Stomach (tissue), 9 donors: ENCODE results near the gene RASA3. TPM values are rescaled to one million over a fixed set of nuclear protein-coding genes. Genes with fewer than 3 reads are reported as not detected.
A peak's percentile ranks its signal among the peaks of the same experiment; 100 is the strongest.

Experiments
- DNase-seq, 2 donors: peaks; one replicate each; pipeline versions ENCODE4 v3.0.0 to v3.0.0-alpha.2; 2013 to 2019
- H3K27ac ChIP-seq, 5 donors: fragments of 200-600 bp in 4 of 5; sonication (generic) in 4 of 5; one replicate each; pipeline ENCODE4 v1.5.1; 2013 to 2019; ENCODE audit warnings: mild to moderate bottlenecking in 1 of 5, moderate library complexity in 1 of 5
- H3K27me3 ChIP-seq, 3 donors: fragments of 200-600 bp; sonication (generic); one replicate each; pipeline ENCODE4 v1.5.1; 2017 to 2019; ENCODE audit warnings: mixed run types in 1 of 3
- H3K36me3 ChIP-seq, 4 donors: fragments of 200-600 bp; sonication (generic); 1 replicate in 3 of 4; 2 replicates in 1 of 4; pipeline ENCODE4 v1.5.1; 2016 to 2019
- H3K4me1 ChIP-seq, 4 donors: fragments of 200-600 bp; sonication (generic); one replicate each; pipeline ENCODE4 v1.5.1; 2016 to 2019
- H3K4me3 ChIP-seq, 4 donors: fragments of 200-600 bp; sonication (generic) in 3 of 4; one replicate each; pipeline ENCODE4 v1.5.1; 2016 to 2019; ENCODE audit warnings: mild to moderate bottlenecking in 1 of 4
- H3K9me3 ChIP-seq, 4 donors: fragments of 200-600 bp; sonication (generic); one replicate each; pipeline ENCODE4 v1.5.1; 2016 to 2019
- CTCF ChIP-seq, 7 experiments: fragments of 450-650 bp in 4 of 7; fragments of 200-600 bp in 3 of 7; sonication (generic) in 3 of 7; IDR thresholded peaks; one replicate each; pipeline ENCODE4 v1.5.1; 2016 to 2019; ENCODE audit warnings: antibody characterized with exemption in 7 of 7, control low read depth in 2 of 7, mild to moderate bottlenecking in 1 of 7
- EP300 ChIP-seq: sonication (generic); formaldehyde crosslinking; IDR thresholded peaks from one replicate; pipeline ENCODE4 v1.6.1; 2017; ENCODE audit warnings: antibody characterized with exemption
- POLR2A ChIP-seq, 4 donors: fragments of 450-650 bp; IDR thresholded peaks; one replicate each; pipeline ENCODE4 v1.6.1; 2016; ENCODE audit warnings: antibody characterized with exemption in 4 of 4, control low read depth in 2 of 4, mild to moderate bottlenecking in 1 of 4, moderate library complexity in 1 of 4
- POLR2AphosphoS5 ChIP-seq, 3 donors: sonication (generic); formaldehyde crosslinking; IDR thresholded peaks; one replicate each; pipeline ENCODE4 v1.6.1; 2016; ENCODE audit warnings: antibody characterized with exemption in 3 of 3
- WGBS, 5 donors: extraction: QIAGEN DNeasy Blood & Tissue Kit in 3 of 5; methylation state at CpG; one replicate each; pipeline versions ENCODE4 v1.1.5 to v1.1.7; 2013 to 2018; 5-methylcytosine and 5-hydroxymethylcytosine counted together
- intact Hi-C: fragments of 100-400 bp; cut with DNase I; formaldehyde crosslinking; loops from one replicate; pipeline ENCODE4 v1.15.1; 2023; ENCODE audit warnings: low total_unique reads
- polyA plus RNA-seq, 3 donors: library from polyadenylated mRNA; stranded (reverse); fragments of 200-250 nt; gene quantifications; one replicate each; pipeline ENCODE4 v1.2.3, GENCODE V29; 2013
- total RNA-seq, 5 donors: library from RNA; depleted of rRNA; stranded (reverse); fragments of >200 nt; gene quantifications; one replicate each; pipeline versions ENCODE4 v1.1.0 to v1.2.3, GENCODE V29; 2014 to 2016
- donor health status: healthy with polysubstance abuse.
- donor health status: Bipolar disorder and iron deficiency.
- donor health status: healthy.

Gene RASA3
- total and polyA plus RNA-seq, 8 donors = 3.7 to 22.3 (median 7.9) TPM

- Histone ChIP-seq H3K4me3 (peak overlapping the region; percentile 61 to 95 (median 86)), H3K4me1 (peaks cover 36 to 67% (median 54%) of the 10 kb centered on the region in 4 donors), H3K9me3 (no peaks in the 10 kb centered on the region), H3K36me3 (no peaks in the 10 kb centered on the region), H3K27me3 (peaks cover 0 to 12% (median 0%) of the 10 kb centered on the region in 3 donors), H3K27ac (peak overlapping the region; percentile 70 to 90 (median 86))
- TF ChIP-seq POLR2AphosphoS5 (IDR thresholded peaks at IDR 0.05) (no peak), CTCF (IDR thresholded peaks at IDR 0.05) (no peak), POLR2A (IDR thresholded peaks at IDR 0.05) (no peak), EP300 (no peak)
- intact Hi-C loops = no loop called here
- WGBS, 5 donors = 0 to 1% (median 1%) methylated on average over 64 to 95 of the region's 95 CpGs
- peak in 1 of 2 donors; percentile 68 for DNase-seq
Measured at GRCh38 chr13:114131583-114132418, 622 bp downstream of the RASA3 start.

GRCh38 chr13:114130837-114131582 is 1.4 kb downstream of the RASA3 start:
- Histone ChIP-seq H3K36me3 (no peaks in the 10 kb centered on the region), H3K4me1 (peaks cover 36 to 70% (median 56%) of the 10 kb centered on the region in 4 donors), H3K9me3 (no peaks in the 10 kb centered on the region), H3K4me3 (peak overlapping the region; percentile 61 to 95 (median 86)), H3K27me3 (peaks cover 0 to 12% (median 0%) of the 10 kb centered on the region in 3 donors), H3K27ac (peak overlapping the region; percentile 70 to 90 (median 86))
- peak in 1 of 2 donors; percentile 81 for DNase-seq
- 5 to 18% (median 13%) methylated on average over 22 to 30 of the region's 30 CpGs for WGBS, 5 donors
- intact Hi-C loops = no loop called here
- TF ChIP-seq EP300 (no peak), POLR2A (IDR thresholded peaks at IDR 0.05) (peak in 1 of 4 donors; percentile 7), POLR2AphosphoS5 (IDR thresholded peaks at IDR 0.05) (peak in 2 of 3 donors; percentile 33 to 66), CTCF (IDR thresholded peaks at IDR 0.05) (no peak)

- H3K36me3 ChIP-seq = no peaks in the 10 kb centered on the region
- H3K27me3 ChIP-seq = peaks cover 0 to 12% (median 0%) of the 10 kb centered on the region in 3 donors
- no peak for DNase-seq
- peak overlapping the region; percentile 70 to 90 (median 86) for H3K27ac ChIP-seq
- no peaks in the 10 kb centered on the region for H3K9me3 ChIP-seq
- WGBS, 5 donors = 49 to 59% (median 53%) methylated on average over 14 to 18 of the region's 18 CpGs
- peak overlapping the region; percentile 61 to 95 (median 86) for H3K4me3 ChIP-seq
- intact Hi-C loops = no loop called here
- H3K4me1 ChIP-seq = peaks cover 36 to 70% (median 57%) of the 10 kb centered on the region in 4 donors
- TF ChIP-seq CTCF (IDR thresholded peaks at IDR 0.05) (no peak), POLR2A (IDR thresholded peaks at IDR 0.05) (no peak), POLR2AphosphoS5 (IDR thresholded peaks at IDR 0.05) (no peak), EP300 (no peak)
Measured at GRCh38 chr13:114130131-114130836, 2.1 kb downstream of the RASA3 start.

DNA sequence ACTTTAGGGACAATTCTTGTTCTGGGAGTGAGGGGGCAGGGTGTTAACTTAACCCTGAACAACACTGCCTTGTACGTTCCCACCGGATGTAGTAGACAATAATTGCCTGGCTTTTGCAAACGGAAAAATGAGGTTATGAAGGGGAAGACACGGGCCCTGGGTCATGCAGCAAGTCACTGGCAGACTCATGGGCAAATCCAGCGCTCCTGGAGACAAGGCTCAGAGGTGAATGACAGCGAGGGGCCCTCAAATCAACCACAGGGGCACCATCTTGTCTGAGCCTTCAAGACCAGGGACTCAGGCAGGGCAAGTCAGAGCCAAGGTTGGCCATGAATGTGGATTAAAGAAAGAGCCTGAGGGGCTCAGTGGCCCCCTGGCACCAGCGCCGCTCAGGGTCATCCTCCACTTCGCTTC is 2.8 kb downstream of the RASA3 start:
- H3K27ac ChIP-seq = peak overlapping the region; percentile 70 to 90 (median 86)
- intact Hi-C loops = loop anchor here (10.0 kb wide), 1 partner anchor 65 kb away; no protein-coding TSS in a partner anchor
- peaks cover 0 to 12% (median 0%) of the 10 kb centered on the region in 3 donors for H3K27me3 ChIP-seq
- no peaks in the 10 kb centered on the region for H3K9me3 ChIP-seq
- H3K4me1 ChIP-seq = peaks cover 36 to 76% (median 59%) of the 10 kb centered on the region in 4 donors
- DNase-seq = no peak
- WGBS, 5 donors = 65 to 70% (median 69%) methylated on average over 9 of the region's 9 CpGs
- H3K4me3 ChIP-seq = peak overlapping the region in 1 of 4 donors; percentile 91
- no peak for TF ChIP-seq CTCF (IDR thresholded peaks at IDR 0.05)
- no peaks in the 10 kb centered on the region for H3K36me3 ChIP-seq
